Measurements from ENCODE around the gene ALPP. TPM values are rescaled to one million over a fixed set of nuclear protein-coding genes. Genes with fewer than 3 reads are reported as not detected.
A peak's percentile ranks its signal among the peaks of the same experiment; 100 is the strongest.

ALPP gene
- total and polyA plus RNA-seq, 4 donors: 7.0 to 25.8 (median 11.5) TPM

GRCh38 chr2:232417489-232417888 lies 38.9 kb downstream of the ALPP start:
- Histone ChIP-seq H3K4me3 (no peak overlapping the region), H3K9me3 (ENCODE audit: control insufficient read depth in 4 of 4, insufficient read depth in 3 of 4, low read length in 3 of 4) (peaks cover 0 to 10% (median 0%) of the 10 kb centered on the region in 4 donors), H3K36me3 (ENCODE audit: control insufficient read depth in 4 of 4, insufficient read depth in 4 of 4, low read length in 4 of 4) (no peaks in the 10 kb centered on the region), H3K27me3 (ENCODE audit: control insufficient read depth in 3 of 3, insufficient read depth in 3 of 3, low read length in 2 of 3) (peaks cover 14 to 65% (median 42%) of the 10 kb centered on the region in 3 donors), H3K9ac (ENCODE audit: insufficient read depth in 1 of 2, low read length in 2 of 2) (no peak overlapping the region), H3K27ac (ENCODE audit: low read depth in 1 of 2, low read length in 1 of 2) (no peak overlapping the region), H3K4me1 (ENCODE audit: control insufficient read depth in 5 of 5, insufficient read depth in 5 of 5, low read length in 5 of 5) (peaks cover 0 to 11% (median 0%) of the 10 kb centered on the region in 5 donors)
- WGBS, 2 donors: 72 to 91% methylated on average over 5 of the region's 5 CpGs
- no peak for DNase-seq
- no peak for ATAC-seq (ENCODE audit: insufficient read depth, low FRiP score)
- TF ChIP-seq CTCF (IDR thresholded peaks at IDR 0.05; ENCODE audit: control extremely low read depth, extremely low read depth): no peak

- Histone ChIP-seq H3K9ac (ENCODE audit: insufficient read depth in 1 of 2, low read length in 2 of 2) (no peak overlapping the region), H3K4me1 (ENCODE audit: control insufficient read depth in 5 of 5, insufficient read depth in 5 of 5, low read length in 5 of 5) (peaks cover 0 to 11% (median 0%) of the 10 kb centered on the region in 5 donors), H3K9me3 (ENCODE audit: control insufficient read depth in 4 of 4, insufficient read depth in 3 of 4, low read length in 3 of 4) (peaks cover 0 to 11% (median 2%) of the 10 kb centered on the region in 4 donors), H3K36me3 (ENCODE audit: control insufficient read depth in 4 of 4, insufficient read depth in 4 of 4, low read length in 4 of 4) (no peaks in the 10 kb centered on the region), H3K27ac (ENCODE audit: low read depth in 1 of 2, low read length in 1 of 2) (no peak overlapping the region), H3K4me3 (no peak overlapping the region), H3K27me3 (ENCODE audit: control insufficient read depth in 3 of 3, insufficient read depth in 3 of 3, low read length in 2 of 3) (peaks cover 14 to 63% (median 44%) of the 10 kb centered on the region in 3 donors)
- 69 to 81% methylated on average over 6 of the region's 6 CpGs for WGBS, 2 donors
- ATAC-seq (ENCODE audit: insufficient read depth, low FRiP score): no peak
- TF ChIP-seq CTCF (IDR thresholded peaks at IDR 0.05; ENCODE audit: control extremely low read depth, extremely low read depth): no peak
- DNase-seq: no peak
These were observed 39.5 kb downstream of the ALPP start for GRCh38 chr2:232418056-232418455.

GRCh38 chr2:232418466-232419244 lies 40.1 kb downstream of the ALPP start:
- peak; percentile 46 for ATAC-seq (ENCODE audit: insufficient read depth, low FRiP score)

More at GRCh38 chr2:232418466-232419244, 40.1 kb downstream of the ALPP start:
- WGBS, 2 donors: 2 to 4% methylated on average over 47 to 49 of the region's 49 CpGs
- no peak for TF ChIP-seq CTCF (IDR thresholded peaks at IDR 0.05; ENCODE audit: control extremely low read depth, extremely low read depth)
- Histone ChIP-seq H3K4me1 (ENCODE audit: control insufficient read depth in 5 of 5, insufficient read depth in 5 of 5, low read length in 5 of 5) (peaks cover 0 to 11% (median 0%) of the 10 kb centered on the region in 5 donors), H3K27ac (ENCODE audit: low read depth in 1 of 2, low read length in 1 of 2) (peak overlapping the region in 1 of 2 donors; percentile 13), H3K36me3 (ENCODE audit: control insufficient read depth in 4 of 4, insufficient read depth in 4 of 4, low read length in 4 of 4) (no peaks in the 10 kb centered on the region), H3K4me3 (no peak overlapping the region), H3K9ac (ENCODE audit: insufficient read depth in 1 of 2, low read length in 2 of 2) (no peak overlapping the region), H3K9me3 (ENCODE audit: control insufficient read depth in 4 of 4, insufficient read depth in 3 of 4, low read length in 3 of 4) (peaks cover 0 to 11% (median 2%) of the 10 kb centered on the region in 4 donors), H3K27me3 (ENCODE audit: control insufficient read depth in 3 of 3, insufficient read depth in 3 of 3, low read length in 2 of 3) (peaks cover 14 to 60% (median 39%) of the 10 kb centered on the region in 3 donors)
- peak; percentile 33 to 55 (median 39) for DNase-seq

Data from lung (tissue), 12 donors.